ENCODE results near the gene THSD7B. TPM values are rescaled to one million over a fixed set of nuclear protein-coding genes. Genes with fewer than 3 reads are reported as not detected.

The THSD7B gene
- total RNA-seq, 1 donor from 2014 or later = 9.8 TPM

GRCh38 chr2:137221797-137222492 lies 456.6 kb downstream of the THSD7B start:
- Mint-ChIP-seq H3K9me3 (peaks cover 7% of the 10 kb centered on the region), H3K36me3 (no peaks in the 10 kb centered on the region), H3K4me3 (no peak overlapping the region), H3K4me1 (ENCODE audit: unreplicated experiment) (no peaks in the 10 kb centered on the region), H3K27ac (no peak overlapping the region), H3K27me3 (no peaks in the 10 kb centered on the region)
- TF ChIP-seq, protein P1, sequence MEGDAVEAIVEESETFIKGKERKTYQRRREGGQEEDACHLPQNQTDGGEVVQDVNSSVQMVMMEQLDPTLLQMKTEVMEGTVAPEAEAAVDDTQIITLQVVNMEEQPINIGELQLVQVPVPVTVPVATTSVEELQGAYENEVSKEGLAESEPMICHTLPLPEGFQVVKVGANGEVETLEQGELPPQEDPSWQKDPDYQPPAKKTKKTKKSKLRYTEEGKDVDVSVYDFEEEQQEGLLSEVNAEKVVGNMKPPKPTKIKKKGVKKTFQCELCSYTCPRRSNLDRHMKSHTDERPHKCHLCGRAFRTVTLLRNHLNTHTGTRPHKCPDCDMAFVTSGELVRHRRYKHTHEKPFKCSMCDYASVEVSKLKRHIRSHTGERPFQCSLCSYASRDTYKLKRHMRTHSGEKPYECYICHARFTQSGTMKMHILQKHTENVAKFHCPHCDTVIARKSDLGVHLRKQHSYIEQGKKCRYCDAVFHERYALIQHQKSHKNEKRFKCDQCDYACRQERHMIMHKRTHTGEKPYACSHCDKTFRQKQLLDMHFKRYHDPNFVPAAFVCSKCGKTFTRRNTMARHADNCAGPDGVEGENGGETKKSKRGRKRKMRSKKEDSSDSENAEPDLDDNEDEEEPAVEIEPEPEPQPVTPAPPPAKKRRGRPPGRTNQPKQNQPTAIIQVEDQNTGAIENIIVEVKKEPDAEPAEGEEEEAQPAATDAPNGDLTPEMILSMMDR (conservative IDR thresholded peaks at IDR 0.05) = no peak
- DNase-seq (ENCODE audit: extremely low spot score, unreplicated experiment) = no peak

- H3K4me1 Mint-ChIP-seq (ENCODE audit: unreplicated experiment) = no peaks in the 10 kb centered on the region
- H3K36me3 Mint-ChIP-seq = no peaks in the 10 kb centered on the region
- no peak for DNase-seq (ENCODE audit: extremely low spot score, unreplicated experiment)
- no peak overlapping the region for H3K4me3 Mint-ChIP-seq
- no peaks in the 10 kb centered on the region for H3K27me3 Mint-ChIP-seq
- peaks cover 7% of the 10 kb centered on the region for H3K9me3 Mint-ChIP-seq
- TF ChIP-seq, protein P1 (conservative IDR thresholded peaks at IDR 0.05) = no peak
- no peak overlapping the region for H3K27ac Mint-ChIP-seq
Measured at GRCh38 chr2:137223722-137224121, 458.4 kb downstream of the THSD7B start.

DNA sequence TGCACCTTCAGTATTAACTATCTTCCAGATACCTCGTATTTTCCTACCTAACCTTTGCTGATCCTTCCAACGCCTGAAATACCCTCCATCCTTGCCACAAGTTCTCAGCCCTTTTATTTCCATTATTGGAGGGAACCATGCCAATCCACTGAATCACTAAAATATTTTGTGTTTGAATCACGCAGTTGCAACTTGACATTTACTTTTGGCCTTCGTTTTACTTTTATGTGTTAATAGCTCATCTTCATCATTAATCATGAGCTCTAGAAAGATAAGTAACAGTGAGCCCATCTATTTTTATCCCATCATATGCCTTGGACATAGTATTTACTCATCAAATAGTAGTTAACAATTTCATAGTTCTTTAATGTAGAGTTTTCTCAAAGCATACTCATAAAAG lies 463.2 kb downstream of the THSD7B start:
- TF ChIP-seq, protein P1 (conservative IDR thresholded peaks at IDR 0.05) = no peak
- Mint-ChIP-seq H3K36me3 (no peaks in the 10 kb centered on the region), H3K27me3 (peaks cover 5% of the 10 kb centered on the region), H3K27ac (no peak overlapping the region), H3K4me1 (ENCODE audit: unreplicated experiment) (peaks cover 5% of the 10 kb centered on the region), H3K4me3 (no peak overlapping the region), H3K9me3 (no peaks in the 10 kb centered on the region)
- DNase-seq (ENCODE audit: extremely low spot score, unreplicated experiment) = no peak

GRCh38 chr2:137229834-137230233 lies 464.5 kb downstream of the THSD7B start:
- no peak for DNase-seq (ENCODE audit: extremely low spot score, unreplicated experiment)
- Mint-ChIP-seq H3K4me3 (no peak overlapping the region), H3K9me3 (no peaks in the 10 kb centered on the region)

DNA sequence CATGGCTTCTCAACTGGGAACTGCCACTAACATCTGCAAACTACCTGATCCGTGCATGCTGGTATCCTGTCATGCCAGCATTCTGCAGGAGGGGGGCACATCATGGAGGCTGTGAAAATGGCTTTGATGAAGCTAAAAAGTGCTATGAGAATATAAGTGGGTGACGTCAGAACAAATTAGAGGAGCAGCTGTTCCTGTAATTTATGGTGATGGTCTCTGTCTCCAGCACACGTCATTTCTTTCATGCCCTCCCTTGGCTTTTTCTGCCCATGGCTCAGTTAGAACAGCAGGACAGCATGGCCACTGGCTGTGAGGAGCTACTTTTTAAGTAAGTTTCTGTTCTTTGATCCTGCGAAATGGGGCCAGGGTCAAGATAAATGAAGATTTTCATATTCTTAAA lies 466.3 kb downstream of the THSD7B start:
- Mint-ChIP-seq H3K27ac (no peak overlapping the region), H3K27me3 (peaks cover 5% of the 10 kb centered on the region), H3K4me3 (no peak overlapping the region), H3K9me3 (no peaks in the 10 kb centered on the region), H3K36me3 (no peaks in the 10 kb centered on the region), H3K4me1 (ENCODE audit: unreplicated experiment) (peaks cover 5% of the 10 kb centered on the region)
- TF ChIP-seq, protein P1 (conservative IDR thresholded peaks at IDR 0.05) = no peak
- no peak for DNase-seq (ENCODE audit: extremely low spot score, unreplicated experiment)

More at GRCh38 chr2:137229834-137230233, 464.5 kb downstream of the THSD7B start:
- Mint-ChIP-seq H3K36me3 (no peaks in the 10 kb centered on the region), H3K27me3 (peaks cover 5% of the 10 kb centered on the region), H3K4me1 (ENCODE audit: unreplicated experiment) (peaks cover 5% of the 10 kb centered on the region), H3K27ac (no peak overlapping the region)
- TF ChIP-seq, protein P1 (conservative IDR thresholded peaks at IDR 0.05) = no peak

Data from type B pancreatic cell (in vitro differentiated cells).